CD1c-positive myeloid dendritic cell (primary cell): Measurements from ENCODE around the gene PRKG1.

Experiments
- DNase-seq: peaks from one replicate; pipeline ENCODE4 v3.0.0-alpha.2; 2016; ENCODE audit errors: extremely low spot score

Gene PRKG1

DNA sequence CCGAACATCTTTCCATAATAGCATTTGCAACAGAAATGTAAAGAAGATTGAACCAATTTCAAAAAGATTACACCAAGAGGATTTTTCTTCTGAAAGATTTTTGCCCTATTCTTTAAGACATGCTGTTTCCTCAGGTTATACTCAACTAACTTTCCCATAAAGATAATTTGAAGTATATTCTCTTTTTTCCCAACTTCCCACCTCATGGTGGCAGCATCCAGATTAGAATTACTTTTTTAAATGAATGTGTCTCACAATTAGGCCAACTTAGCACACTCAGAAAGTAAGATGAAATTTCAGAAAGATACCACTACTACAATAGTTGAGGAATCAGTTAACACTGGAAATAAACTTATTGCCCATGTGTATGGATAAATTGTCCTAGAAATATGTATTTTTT is 803.3 kb downstream of the PRKG1 start:
- no peak for DNase-seq

DNA sequence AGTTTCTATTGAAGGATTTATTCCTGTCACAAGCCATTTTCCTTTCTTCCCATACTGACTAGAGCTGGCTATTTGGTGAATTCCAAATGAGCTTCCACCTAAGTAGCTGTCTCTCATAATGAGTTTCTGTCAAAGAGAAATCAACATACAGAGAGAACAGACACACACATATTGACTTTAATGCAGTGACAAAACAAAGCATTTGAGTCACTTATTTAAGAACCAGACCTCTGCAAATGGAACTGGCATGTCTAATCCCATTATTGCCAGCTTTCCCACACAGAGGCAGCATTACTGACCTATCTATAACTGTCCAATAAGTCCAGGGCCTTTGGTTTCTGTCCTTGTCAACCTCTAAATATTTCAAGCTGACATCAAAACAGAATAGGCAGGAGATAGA is 804.4 kb downstream of the PRKG1 start:
- no peak for DNase-seq

GRCh38 chr10:51879238-51879637 is 805.0 kb downstream of the PRKG1 start:
- DNase-seq: no peak

DNA sequence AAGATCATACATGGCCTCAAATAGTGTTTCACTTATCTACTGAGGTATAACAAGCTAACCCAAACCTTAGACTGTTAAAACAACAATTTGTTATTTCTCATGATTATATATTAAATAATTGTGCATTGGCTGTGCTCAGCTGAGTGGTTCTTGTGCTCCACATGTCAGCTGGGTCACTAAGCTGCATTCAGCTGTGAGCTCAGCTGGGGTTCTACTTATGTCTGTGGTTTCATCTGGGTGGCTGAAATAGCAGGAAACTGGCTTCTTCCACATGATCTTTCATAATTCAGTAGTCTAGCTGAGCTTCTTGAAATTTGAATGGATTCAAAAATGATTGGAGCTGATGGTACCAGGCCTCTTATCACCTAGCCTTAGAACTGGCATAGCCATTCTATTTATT is 806.9 kb downstream of the PRKG1 start:
- DNase-seq: no peak

DNA sequence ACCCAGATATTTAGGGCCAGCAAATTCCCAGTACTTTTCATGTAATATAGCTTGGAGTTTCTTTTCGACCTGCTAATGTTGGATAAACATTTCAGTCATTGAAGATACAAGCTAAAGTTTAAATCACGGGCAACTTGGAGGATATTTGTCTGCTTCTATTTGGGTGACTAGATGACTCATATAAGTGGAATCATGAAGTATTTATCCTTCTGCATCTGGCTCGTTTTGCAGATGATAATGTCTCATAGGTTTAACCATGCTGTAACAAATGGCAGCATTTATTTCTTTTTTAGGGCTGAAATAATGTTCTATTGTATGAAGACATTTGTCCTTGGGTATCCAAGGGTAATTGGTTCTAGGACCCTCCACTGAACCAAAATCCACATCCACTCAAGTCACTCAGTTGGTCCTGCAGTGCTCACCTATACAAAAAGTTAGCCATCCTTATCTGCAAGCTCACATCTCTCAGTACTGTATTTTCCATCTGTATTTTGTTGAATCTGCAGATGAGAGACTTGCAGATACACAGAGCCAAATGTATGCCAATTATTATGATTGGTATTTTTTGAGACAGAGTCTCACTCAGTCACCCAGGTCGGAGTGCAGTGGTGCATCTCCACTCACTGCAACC is 812.3 kb downstream of the PRKG1 start:
- DNase-seq: no peak

GRCh38 chr10:51888263-51888662 is 814.0 kb downstream of the PRKG1 start:
- DNase-seq: no peak

DNA sequence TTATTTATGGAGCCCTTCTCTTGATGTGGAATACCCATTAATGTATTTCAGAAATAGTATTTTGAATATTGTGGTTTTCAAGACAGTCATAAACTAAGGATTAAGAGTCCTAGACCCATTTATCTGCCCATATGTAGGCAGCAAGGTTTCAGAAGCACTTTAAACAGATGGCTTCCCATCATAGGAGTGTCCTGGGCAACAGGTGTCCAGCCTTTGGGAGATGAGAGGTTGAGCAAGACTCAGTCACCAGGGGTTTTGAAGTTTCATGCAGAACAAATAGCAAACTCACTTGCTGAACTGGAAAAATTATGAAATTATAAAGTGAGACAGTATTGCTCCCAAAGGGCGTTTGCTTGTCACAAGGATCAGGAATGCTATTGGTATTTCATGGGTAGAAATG is 818.0 kb downstream of the PRKG1 start:
- no peak for DNase-seq

DNA sequence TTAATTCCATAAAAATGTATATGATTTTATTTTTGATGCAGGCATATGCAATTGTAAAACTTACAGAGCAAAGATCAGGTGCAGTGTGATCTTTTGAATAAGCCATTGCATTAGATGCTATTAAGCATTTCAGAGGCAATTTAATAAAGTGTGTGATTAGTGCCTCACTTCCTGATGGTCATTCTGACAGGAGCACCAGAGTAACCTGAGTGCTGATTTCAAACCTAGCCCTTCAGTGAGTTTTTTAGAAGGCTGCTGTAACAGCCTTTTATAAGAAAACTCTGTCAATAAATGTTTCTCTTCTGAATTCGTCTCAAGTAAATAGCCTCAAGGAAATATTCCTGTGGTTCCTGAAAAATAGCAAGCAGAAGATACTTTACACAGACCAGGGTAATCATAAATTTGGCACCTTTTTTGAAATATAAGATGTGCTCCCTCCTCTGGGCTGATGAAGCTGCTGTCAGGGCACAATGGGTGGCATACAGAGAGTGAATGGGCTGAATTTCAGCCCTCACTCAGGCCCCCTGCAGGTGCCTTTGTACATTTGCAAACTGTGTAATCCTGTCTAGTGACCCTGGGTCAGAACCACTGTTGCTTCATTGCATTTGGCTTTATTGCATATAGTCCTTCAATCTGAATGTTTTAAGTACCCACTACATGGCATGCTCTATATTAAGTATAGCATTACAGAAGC is 818.8 kb downstream of the PRKG1 start:
- DNase-seq: no peak

- no peak for DNase-seq
These were observed 820.7 kb downstream of the PRKG1 start for GRCh38 chr10:51894771-51895578.

- no peak for DNase-seq
These were observed 822.6 kb downstream of the PRKG1 start for GRCh38 chr10:51896849-51897248.

DNA sequence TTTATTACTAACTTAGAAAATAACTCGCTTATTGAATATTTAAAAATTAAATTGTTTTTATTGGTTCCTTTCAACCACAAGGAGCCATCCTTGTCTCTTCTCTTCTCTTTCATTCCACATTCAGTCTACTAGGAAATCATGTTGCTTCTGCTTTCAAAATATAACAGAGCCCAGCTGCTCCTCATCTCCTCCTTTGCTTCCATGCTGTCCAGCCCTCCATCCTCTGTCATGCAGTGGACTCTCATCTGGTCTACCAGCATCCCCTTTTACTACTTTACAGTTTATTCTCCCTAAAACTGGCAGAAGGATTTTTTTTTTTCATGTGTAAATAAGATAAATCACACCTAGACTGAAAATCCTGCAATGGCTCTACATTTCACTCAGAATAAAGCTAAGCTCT is 823.3 kb downstream of the PRKG1 start:
- no peak for DNase-seq

- DNase-seq: no peak
These were observed 825.9 kb downstream of the PRKG1 start for GRCh38 chr10:51900180-51900579.

- DNase-seq: no peak
These were observed 829.4 kb downstream of the PRKG1 start for GRCh38 chr10:51903675-51904074.

GRCh38 chr10:51905032-51905431 is 830.7 kb downstream of the PRKG1 start:
- DNase-seq: no peak

DNA sequence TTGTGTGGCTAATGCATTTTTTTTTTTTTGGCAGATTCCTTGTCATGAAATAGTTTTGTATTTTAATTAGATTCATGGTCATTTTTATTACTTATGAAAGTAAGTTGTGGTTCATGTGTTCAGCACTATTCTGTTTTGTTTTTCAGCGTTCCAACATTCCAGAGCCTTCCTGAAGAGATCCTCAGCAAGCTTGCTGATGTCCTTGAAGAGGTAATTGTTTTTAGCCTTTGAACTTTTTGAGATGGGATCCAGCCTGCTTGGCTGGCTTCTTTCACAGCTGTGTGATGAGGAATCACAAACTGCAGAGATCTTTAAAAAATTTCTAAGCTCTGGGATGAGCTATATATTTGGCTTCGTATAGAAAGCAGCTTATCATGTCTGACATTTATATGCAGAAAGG is 833.1 kb downstream of the PRKG1 start:
- DNase-seq: no peak

- DNase-seq: no peak
These were observed 835.9 kb downstream of the PRKG1 start for GRCh38 chr10:51910189-51910588.

DNA sequence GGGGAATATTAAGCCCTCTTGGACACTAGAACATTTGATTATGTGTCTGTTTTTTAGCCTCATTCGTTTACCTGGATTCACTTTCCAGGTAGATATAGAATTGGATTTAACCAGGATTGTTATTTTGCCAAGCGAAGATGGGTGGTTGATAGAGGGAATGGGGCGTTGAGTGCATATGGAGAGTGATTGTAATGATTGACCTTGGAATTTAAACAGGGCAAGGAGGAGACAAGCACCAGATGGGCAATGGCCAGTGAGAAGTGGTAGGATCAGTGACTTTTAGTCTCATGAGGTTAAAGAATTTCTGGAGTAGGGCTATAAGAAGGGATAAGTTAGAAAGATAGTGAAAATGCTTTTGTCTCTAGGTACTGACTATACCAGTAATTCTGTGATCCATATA is 836.3 kb downstream of the PRKG1 start:
- DNase-seq: no peak

DNA sequence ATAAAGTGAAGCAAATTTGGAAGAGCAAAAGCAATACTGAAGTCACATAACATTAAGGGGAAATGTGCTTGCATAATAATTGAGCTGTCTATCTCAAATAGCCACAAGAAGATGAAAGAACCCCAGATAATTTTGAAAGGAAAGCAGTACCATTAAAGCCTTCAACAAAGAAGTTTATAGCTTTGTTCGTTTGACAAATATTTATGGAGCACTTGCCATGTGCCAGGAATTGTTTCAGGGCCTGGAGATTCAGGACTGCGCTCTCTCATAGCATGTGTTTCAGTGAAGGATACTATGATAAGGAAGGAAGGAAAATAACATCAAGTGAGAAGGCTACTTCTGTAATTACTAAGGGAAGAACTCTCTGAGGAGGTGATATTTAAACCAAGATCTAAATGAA is 837.4 kb downstream of the PRKG1 start:
- no peak for DNase-seq

- no peak for DNase-seq
These were observed 840.8 kb downstream of the PRKG1 start for GRCh38 chr10:51915031-51915542.

- no peak for DNase-seq
These were observed 844.2 kb downstream of the PRKG1 start for GRCh38 chr10:51918440-51918839.

GRCh38 chr10:51918884-51919325 is 844.6 kb downstream of the PRKG1 start:
- no peak for DNase-seq

DNA sequence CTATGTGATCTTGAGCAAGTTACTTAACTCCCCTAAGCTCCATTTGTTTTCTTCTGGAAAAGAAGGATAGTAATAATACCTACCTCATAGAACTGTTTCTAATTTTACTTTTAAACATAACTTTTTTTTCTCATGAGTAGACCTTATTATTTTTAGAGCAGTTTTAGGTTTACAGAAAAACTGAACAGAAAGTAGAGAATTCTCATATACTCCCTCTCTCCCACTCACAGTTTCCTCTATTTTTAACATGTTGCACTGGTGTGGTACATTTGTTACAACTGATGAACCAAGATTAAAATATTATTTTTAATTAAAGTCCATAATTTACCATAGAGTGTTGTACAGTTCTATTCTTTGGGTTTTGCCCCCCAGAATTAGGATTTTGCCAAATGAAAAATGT is 846.4 kb downstream of the PRKG1 start:
- no peak for DNase-seq

- DNase-seq: no peak
These were observed 850.1 kb downstream of the PRKG1 start for GRCh38 chr10:51924359-51924758.
